ENCODE data around the gene KLHL4. TPM values are rescaled to one million over a fixed set of nuclear protein-coding genes. Genes with fewer than 3 reads are reported as not detected.
"Not testable (repeated sequence)": the region's sequence is repeated elsewhere in the genome, so short reads cannot be mapped to it uniquely, and the experiment has no call there.

The KLHL4 gene, protein sequence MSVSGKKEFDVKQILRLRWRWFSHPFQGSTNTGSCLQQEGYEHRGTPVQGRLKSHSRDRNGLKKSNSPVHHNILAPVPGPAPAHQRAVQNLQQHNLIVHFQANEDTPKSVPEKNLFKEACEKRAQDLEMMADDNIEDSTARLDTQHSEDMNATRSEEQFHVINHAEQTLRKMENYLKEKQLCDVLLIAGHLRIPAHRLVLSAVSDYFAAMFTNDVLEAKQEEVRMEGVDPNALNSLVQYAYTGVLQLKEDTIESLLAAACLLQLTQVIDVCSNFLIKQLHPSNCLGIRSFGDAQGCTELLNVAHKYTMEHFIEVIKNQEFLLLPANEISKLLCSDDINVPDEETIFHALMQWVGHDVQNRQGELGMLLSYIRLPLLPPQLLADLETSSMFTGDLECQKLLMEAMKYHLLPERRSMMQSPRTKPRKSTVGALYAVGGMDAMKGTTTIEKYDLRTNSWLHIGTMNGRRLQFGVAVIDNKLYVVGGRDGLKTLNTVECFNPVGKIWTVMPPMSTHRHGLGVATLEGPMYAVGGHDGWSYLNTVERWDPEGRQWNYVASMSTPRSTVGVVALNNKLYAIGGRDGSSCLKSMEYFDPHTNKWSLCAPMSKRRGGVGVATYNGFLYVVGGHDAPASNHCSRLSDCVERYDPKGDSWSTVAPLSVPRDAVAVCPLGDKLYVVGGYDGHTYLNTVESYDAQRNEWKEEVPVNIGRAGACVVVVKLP
- total RNA-seq (2014; rRNA removed; shearing (Covaris generic); ENCODE audit: low replicate concordance) = 1.4 TPM in 1 of 2 replicates, not detected in the other

DNA sequence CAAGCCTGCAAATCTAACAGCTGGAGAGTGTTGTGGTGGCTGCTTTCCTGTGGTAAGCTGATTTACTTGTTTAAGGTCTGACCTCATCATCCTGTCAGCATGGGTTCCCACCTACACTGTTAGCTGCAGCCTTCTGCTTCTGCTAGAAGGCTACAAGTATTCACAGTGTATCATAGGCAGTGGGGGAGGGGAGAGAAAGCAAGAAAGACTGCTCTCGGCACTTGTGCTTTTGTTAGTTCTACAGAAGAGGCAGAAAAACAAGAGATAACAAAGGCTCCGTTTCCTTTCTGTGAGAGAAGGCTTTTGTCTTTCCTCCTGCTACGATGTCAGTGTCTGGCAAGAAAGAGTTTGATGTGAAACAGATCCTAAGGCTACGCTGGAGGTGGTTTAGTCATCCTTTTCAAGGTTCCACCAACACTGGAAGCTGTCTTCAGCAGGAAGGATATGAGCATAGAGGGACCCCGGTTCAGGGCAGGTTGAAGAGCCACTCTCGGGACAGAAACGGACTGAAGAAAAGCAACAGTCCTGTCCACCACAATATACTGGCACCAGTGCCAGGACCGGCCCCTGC, at the start of gene KLHL4:
Gene KLHL4 (plus strand): TSS at position 232 of the 571 bp plus-strand sequence. CDS start 92 bp downstream, at position 324.
- Histone ChIP-seq H3K9me3 (no peaks in the 10 kb centered on the region), H3K4me3 (peak within 1 kb of the TSS; percentile 16), H3K36me3 (no peaks in the 10 kb centered on the region), H3K27me3 (no peaks in the 10 kb centered on the region)
- DNase-seq = peak; percentile 55

DNA sequence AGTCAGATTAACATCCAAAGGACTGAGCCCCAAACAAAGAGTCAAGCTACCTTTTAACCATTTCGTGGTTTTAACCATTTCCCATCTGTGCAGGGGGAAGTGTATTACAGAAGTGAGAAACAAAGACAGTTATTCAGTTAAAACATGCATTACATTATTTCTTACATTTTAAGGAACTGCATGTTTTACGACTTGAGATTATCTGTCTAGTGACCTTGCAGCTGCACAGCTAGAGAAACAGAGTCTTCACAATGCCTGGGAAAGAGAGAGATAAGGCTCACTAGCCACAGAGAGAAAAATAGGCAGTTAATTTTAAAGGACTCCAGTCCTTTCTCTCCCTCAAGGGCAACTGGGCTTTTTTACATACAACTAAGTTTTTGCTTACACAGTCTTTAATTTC, 48.7 kb upstream of the KLHL4 start:
- H3K27me3 ChIP-seq = no peaks in the 10 kb centered on the region
- no peak for DNase-seq
- no peak overlapping the region for H3K4me3 ChIP-seq
- H3K9me3 ChIP-seq = no peaks in the 10 kb centered on the region
- H3K36me3 ChIP-seq = no peaks in the 10 kb centered on the region

DNA sequence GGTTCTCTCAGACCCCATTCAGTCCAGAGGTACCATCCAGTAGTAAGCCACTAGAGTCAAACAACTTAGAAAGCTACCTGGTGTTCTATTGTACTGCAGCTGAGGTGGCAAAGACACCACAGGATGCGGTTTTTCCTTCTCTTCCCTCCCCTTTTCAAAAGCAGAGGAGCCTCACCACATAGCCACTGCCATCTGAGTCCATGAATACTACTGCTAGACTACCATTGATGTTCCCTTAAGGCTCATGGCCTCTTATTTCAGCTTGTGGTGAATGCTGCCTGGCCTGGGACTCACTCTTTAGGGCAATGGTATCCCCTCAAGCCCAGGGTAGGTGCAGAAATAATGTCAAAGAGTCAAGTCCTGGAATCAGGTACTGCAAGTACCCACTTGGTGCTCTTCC, 41.8 kb upstream of the KLHL4 start:
- H3K36me3 ChIP-seq = no peaks in the 10 kb centered on the region
- H3K4me3 ChIP-seq = no peak overlapping the region
- no peaks in the 10 kb centered on the region for H3K9me3 ChIP-seq
- no peaks in the 10 kb centered on the region for H3K27me3 ChIP-seq
- DNase-seq = no peak

DNA sequence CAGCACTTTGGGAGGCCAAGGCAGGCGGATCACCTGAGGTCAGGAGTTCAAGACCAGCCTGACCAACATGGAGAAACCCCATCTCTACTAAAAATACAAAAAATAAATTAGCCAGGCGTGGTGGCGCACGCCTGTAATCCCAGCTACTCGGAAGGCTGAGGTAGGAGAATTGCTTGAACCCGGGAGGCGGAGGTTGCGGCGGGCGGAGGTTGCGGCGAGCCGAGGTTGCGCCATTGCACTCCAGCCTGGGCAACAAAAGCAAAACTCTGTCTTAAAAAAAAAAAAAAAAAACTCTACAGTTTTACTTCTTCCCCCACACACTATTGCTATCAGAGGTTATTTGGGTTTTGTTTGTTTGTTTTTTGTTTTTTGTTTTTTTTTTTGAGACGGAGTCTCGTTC, 38.9 kb upstream of the KLHL4 start:
- not testable (repeated sequence) for DNase-seq, H3K9me3 ChIP-seq

DNA sequence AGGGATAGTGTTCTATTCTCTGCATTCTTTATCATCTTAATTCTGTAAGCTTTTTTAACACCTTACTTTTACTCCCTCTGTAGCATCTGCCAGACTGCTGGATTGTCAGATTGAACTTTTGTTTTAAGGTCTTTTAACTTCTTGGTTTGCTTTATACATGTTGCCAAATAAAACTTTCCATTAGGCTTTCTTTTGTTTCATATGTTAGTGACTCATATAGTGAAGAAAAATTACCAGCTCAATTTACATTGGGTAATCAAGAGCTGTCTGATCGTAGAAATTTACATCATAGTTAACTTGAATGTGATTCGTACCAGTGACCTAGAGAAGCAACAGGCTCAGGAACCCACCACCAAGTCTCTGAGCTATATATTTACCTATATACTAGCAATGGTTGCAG, 28.5 kb upstream of the KLHL4 start:
- Histone ChIP-seq H3K27me3 (no peaks in the 10 kb centered on the region), H3K4me3 (no peak overlapping the region), H3K9me3 (no peaks in the 10 kb centered on the region), H3K36me3 (no peaks in the 10 kb centered on the region)
- DNase-seq = no peak

More for the DNA sequence above, 38.9 kb upstream of the KLHL4 start:
- H3K36me3 ChIP-seq, H3K4me3 ChIP-seq, H3K27me3 ChIP-seq: not testable (repeated sequence)

DNA sequence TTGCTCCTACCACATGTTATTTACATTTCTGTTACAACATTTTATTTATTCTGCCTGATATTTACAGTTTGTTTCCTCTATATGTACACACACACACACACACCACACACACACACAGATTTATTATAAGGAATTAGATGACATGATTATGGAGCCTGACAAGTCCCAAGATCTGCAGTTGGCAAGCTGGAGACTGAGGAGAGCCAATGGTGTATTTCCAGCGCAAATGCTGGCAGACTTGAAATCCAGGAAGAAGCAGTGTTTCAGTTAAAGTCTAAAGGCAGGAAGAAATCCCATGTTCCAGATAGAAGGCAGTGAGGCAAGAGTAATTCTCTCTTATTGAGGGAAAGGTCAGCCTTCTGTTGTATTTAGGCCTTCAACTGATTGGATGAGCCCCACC, 1.8 kb upstream of the KLHL4 start:
- Histone ChIP-seq H3K36me3 (no peaks in the 10 kb centered on the region), H3K27me3 (no peaks in the 10 kb centered on the region), H3K9me3 (no peaks in the 10 kb centered on the region), H3K4me3 (no peak overlapping the region)
- DNase-seq = no peak

DNA sequence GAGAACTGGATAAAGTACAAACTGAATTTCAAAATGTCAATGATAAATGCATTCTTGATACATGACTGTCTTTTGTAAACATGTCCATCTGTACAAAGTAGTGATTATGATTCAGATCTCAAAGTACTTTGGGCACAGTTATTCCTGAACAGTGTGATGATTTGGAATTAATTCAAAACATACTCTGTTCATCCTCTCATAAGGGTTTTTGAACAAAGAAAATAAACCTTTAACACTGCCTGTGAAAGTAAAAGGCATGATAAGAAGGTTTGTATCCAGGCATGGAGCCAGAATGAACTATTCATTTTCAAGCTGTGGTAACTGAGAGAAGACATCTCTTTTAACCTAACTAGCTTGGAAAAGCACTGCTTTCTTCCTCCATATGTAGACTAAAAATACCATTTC, 883 bp upstream of the KLHL4 start:
- DNase-seq = no peak

DNA sequence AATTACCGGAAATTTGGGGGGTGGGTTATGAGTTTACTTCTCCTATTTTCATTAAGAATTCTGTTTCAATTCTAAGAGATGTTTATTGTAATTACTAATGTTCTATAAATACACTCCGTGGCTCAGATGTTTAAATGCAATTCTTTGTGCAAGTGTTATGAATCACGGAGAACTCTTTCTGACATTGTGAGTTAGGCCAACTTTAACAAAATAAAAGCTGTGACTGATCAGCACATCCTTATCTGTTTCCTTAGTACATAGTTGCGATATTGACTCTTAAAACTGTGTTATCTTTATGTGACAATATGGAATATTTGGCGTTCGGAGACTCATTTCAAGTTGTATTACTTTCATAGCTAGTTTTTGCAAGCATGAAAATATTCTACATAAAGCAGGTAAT, 902 bp downstream of the KLHL4 start:
- Histone ChIP-seq H3K4me3 (no peak overlapping the region), H3K36me3 (no peaks in the 10 kb centered on the region), H3K9me3 (no peaks in the 10 kb centered on the region), H3K27me3 (no peaks in the 10 kb centered on the region)
- DNase-seq = no peak

More for the DNA sequence above, 883 bp upstream of the KLHL4 start:
- H3K36me3 ChIP-seq = no peaks in the 10 kb centered on the region
- no peaks in the 10 kb centered on the region for H3K9me3 ChIP-seq
- H3K4me3 ChIP-seq = no peak overlapping the region
- no peaks in the 10 kb centered on the region for H3K27me3 ChIP-seq

DNA sequence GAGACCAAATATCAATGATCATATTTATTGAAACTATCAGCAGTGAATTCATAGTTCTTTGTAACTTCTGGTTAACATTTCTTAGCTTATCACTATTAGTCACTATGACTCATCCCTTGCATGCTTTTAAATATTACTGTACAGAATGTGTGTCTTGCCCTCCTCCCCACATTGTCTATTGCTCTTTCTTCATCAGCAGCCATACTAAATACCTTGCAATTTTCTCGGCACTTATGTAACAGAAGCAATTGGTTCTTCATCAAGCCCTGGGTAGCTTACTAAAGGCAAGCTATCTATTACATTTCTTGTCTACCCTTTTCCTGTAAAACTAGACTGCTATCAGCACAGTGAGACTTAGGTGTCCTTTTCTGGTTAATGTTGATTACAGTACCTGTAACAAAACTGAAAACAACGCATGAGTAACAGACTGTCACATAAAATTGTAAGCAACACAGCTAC, 8.2 kb downstream of the KLHL4 start:
- DNase-seq = no peak
- Histone ChIP-seq H3K36me3 (no peaks in the 10 kb centered on the region), H3K9me3 (no peaks in the 10 kb centered on the region), H3K4me3 (no peak overlapping the region), H3K27me3 (no peaks in the 10 kb centered on the region)

DNA sequence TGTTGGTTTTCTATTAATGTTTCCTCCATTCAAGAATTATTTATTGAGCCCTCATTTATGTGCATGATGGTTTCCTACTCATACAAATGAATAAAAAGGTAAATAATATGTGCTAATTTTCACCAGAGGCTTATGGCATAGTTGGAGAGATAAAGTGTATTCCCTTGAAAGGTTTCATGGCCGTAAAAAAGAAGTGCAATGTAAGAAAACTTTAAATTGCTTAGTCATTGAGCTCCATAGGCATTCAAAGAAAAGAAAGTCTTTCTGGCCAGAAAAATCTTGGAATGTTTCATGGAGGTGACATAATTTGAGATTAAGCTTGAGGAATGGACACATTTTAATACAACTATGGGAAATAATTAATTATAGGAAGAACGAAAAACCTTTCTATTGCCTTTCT, 8.7 kb downstream of the KLHL4 start:
- DNase-seq = no peak
- Histone ChIP-seq H3K27me3 (no peaks in the 10 kb centered on the region), H3K9me3 (no peaks in the 10 kb centered on the region), H3K36me3 (no peaks in the 10 kb centered on the region), H3K4me3 (no peak overlapping the region)

DNA sequence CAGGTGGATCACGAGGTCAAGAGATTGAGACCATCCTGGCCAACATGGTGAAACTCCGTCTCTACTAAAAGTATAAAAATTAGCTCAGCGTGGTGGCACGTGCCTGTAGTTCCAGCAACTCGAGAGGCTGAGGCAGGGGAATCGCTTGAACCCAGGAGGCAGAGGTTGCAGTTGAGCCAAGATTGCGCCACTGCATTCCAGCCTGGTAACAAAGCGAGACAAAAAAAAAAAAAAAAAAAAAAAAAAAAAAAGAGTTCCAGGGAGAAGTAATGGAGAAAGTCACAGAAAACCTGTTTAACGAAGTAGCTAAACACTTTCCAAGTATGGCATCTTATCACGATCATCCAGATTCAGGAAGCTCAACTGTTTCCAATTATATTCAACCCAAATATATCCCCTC, 10.9 kb downstream of the KLHL4 start:
- Histone ChIP-seq H3K27me3 (no peaks in the 10 kb centered on the region), H3K9me3 (no peaks in the 10 kb centered on the region), H3K36me3 (no peaks in the 10 kb centered on the region), H3K4me3 (no peak overlapping the region)
- no peak for DNase-seq

DNA sequence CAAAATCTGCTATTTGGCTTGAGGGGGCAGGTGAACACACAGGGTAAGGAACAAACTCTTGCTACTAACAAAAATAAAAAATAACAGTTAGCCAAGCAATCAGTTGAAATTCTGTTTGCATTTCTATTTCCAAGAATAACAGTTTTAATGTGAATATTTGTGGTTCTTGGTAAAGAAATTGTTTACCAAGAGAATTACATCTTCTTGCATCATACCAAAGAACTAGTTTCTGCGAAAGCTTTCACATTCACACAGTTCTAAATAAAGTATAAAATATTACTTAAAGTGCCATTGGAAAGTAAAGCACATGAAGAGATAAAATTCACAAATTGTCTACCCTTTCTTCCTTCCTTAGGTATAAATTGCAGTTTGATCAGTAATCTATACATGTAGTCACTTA, 54.4 kb downstream of the KLHL4 start:
- no peaks in the 10 kb centered on the region for H3K9me3 ChIP-seq
- H3K27me3 ChIP-seq = no peaks in the 10 kb centered on the region
- no peak for DNase-seq
- no peak overlapping the region for H3K4me3 ChIP-seq
- no peaks in the 10 kb centered on the region for H3K36me3 ChIP-seq

DNA sequence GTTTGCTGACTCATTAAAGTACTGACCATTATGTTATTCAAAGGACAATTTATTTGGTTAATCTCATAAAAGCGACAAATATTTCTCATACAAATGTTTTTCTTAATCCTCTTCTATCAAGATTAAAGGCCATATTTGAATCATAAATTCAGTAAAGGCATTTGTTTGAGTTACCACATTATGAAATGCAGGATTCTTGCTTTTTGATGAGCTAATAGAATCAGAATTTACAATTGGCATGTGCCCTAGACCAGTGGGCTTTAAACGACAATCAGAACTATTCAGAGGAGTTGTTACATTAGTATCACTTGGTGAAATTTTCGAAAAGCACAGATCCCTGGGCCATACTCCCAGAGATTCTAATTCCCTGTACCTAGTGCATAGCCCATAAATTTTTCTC, 55.3 kb downstream of the KLHL4 start:
- Histone ChIP-seq H3K36me3 (no peaks in the 10 kb centered on the region), H3K27me3 (no peaks in the 10 kb centered on the region), H3K4me3 (no peak overlapping the region), H3K9me3 (no peaks in the 10 kb centered on the region)
- no peak for DNase-seq

DNA sequence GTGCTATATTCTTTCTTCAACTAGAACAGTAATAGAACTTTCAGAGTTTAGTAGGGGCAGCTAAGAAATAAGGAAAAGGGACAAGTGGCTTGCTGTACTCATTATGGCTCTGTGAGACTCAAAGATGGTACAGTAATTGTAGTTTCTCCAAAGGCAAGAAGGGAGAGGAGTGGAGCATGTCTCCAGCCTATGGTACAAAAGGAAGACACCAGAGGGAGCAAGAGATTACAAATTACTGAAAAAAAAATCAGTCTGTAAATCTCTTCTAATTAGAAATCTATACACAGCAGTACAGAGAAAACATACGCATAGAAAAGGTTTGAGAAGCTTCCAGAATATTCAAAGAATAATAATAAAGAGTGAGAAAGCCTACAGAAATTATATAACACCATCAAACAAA, 61.4 kb downstream of the KLHL4 start:
- DNase-seq = no peak
- Histone ChIP-seq H3K27me3 (no peaks in the 10 kb centered on the region), H3K4me3 (no peak overlapping the region), H3K36me3 (no peaks in the 10 kb centered on the region), H3K9me3 (no peaks in the 10 kb centered on the region)

DNA sequence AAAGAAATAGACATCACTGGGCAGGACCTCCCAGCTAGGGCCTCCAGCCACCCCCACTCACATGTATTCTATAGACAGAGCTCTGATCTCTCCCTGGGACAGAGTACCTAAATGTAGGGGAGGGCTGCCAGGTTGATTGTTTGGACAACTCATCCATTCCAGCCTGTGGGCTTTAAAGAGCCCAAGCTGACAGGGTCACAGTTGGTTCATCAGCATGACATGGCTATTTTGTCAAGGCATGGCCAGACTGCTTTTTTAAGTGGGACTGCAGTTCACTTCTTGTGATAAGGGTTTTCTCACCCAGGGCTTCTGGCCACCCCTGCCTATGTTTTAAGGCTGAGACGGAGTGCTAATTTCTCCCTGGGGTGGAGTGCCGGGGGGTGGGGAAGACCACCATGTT, 63.3 kb downstream of the KLHL4 start:
- H3K27me3 ChIP-seq = no peaks in the 10 kb centered on the region
- DNase-seq = no peak
- H3K9me3 ChIP-seq = no peaks in the 10 kb centered on the region
- H3K4me3 ChIP-seq = no peak overlapping the region
- H3K36me3 ChIP-seq = no peaks in the 10 kb centered on the region

DNA sequence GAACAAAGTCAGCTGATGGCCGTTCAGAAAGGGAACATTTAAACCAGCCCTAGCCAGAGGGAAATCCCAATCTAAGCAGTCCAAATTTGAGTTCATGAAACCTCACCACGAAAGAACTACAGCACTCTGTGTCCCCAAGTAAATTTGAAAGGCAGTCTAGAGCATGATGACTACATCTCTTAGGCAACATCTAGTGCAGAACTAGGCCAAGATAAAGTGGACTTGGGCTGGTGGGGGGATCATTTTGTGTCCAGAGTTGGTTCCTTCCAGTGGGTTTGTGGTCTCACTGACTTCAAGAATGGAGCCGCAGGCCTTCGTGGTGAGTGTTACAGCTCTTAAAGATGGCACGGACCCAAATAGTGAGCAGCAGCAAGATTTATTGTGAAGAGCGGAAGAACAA, 64.9 kb downstream of the KLHL4 start:
- H3K9me3 ChIP-seq = no peaks in the 10 kb centered on the region
- H3K27me3 ChIP-seq = no peaks in the 10 kb centered on the region
- H3K4me3 ChIP-seq = no peak overlapping the region
- no peaks in the 10 kb centered on the region for H3K36me3 ChIP-seq
- DNase-seq = no peak

DNA sequence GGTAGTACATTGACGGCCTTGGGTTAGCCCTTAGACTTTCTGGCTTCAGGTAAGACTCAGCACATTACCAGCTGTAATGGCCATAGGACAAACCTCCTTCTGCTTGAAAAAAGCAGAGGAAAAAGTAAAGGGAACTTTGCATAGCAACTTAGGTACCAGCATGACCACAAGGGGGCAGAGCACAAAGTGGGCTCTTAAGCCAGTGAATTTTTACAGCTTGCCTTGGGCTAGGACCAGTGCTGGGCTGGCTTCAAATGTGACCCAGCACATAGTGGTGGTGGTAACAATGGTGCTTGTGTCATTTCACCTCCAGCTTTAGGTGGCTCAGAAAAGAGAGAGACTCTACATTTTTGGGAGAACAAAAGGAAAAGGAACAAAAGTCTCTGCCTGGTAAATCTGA, 66.1 kb downstream of the KLHL4 start:
- Histone ChIP-seq H3K4me3 (no peak overlapping the region), H3K27me3 (no peaks in the 10 kb centered on the region), H3K9me3 (no peaks in the 10 kb centered on the region), H3K36me3 (no peaks in the 10 kb centered on the region)
- no peak for DNase-seq
